ENCODE data around the gene LRRC3C. TPM values are rescaled to one million over a fixed set of nuclear protein-coding genes. Genes with fewer than 3 reads are reported as not detected.

LRRC3C gene
- total RNA-seq, 1 experiment from 2014 or later, result not detected

- DNase-seq (ENCODE audit: low read depth), result peak; percentile 32
Observed at GRCh38 chr17:39923836-39924690, 3.5 kb upstream of the LRRC3C start.

- DNase-seq (ENCODE audit: low read depth), result no peak
Observed at GRCh38 chr17:39924691-39925055, 2.9 kb upstream of the LRRC3C start.

- no peak for DNase-seq (ENCODE audit: low read depth)
Observed at GRCh38 chr17:39925282-39926134, 2.0 kb upstream of the LRRC3C start.

GRCh38 chr17:39926135-39926587 lies 1.4 kb upstream of the LRRC3C start:
- DNase-seq (ENCODE audit: low read depth), result no peak

- DNase-seq (ENCODE audit: low read depth), result peak; percentile 7
Observed at GRCh38 chr17:39926588-39927100, 888 bp upstream of the LRRC3C start.

GRCh38 chr17:39927929-39928857 lies 661 bp downstream of the LRRC3C start:
- DNase-seq (ENCODE audit: low read depth), result no peak

GRCh38 chr17:39928858-39929645 lies 1.5 kb downstream of the LRRC3C start:
- DNase-seq (ENCODE audit: low read depth), result peak; percentile 90

- peak; percentile 44 for DNase-seq (ENCODE audit: low read depth)
Observed at GRCh38 chr17:39929646-39930407, 2.3 kb downstream of the LRRC3C start.

- no peak for DNase-seq (ENCODE audit: low read depth)
Observed at GRCh38 chr17:39933912-39934311, 6.4 kb downstream of the LRRC3C start.

- DNase-seq (ENCODE audit: low read depth), result no peak
Observed at GRCh38 chr17:39934324-39934723, 6.8 kb downstream of the LRRC3C start.

- no peak for DNase-seq (ENCODE audit: low read depth)
Observed at GRCh38 chr17:39935909-39936308, 8.4 kb downstream of the LRRC3C start.

GRCh38 chr17:39937447-39937846 lies 9.9 kb downstream of the LRRC3C start:
- DNase-seq (ENCODE audit: low read depth), result no peak

GRCh38 chr17:39938140-39938869 lies 10.8 kb downstream of the LRRC3C start:
- no peak for DNase-seq (ENCODE audit: low read depth)

GRCh38 chr17:39939106-39939505 lies 11.6 kb downstream of the LRRC3C start:
- no peak for DNase-seq (ENCODE audit: low read depth)

GRCh38 chr17:39939588-39940419 lies 12.3 kb downstream of the LRRC3C start:
- peak; percentile 56 for DNase-seq (ENCODE audit: low read depth)

- no peak for DNase-seq (ENCODE audit: low read depth)
Observed at GRCh38 chr17:39943702-39944392, 16.3 kb downstream of the LRRC3C start.

GRCh38 chr17:39944393-39944711 lies 16.8 kb downstream of the LRRC3C start:
- no peak for DNase-seq (ENCODE audit: low read depth)
